HG03457 (cell line): Measurements from ENCODE around the gene CTSS.
A peak's percentile ranks its signal among the peaks of the same experiment; 100 is the strongest.

ENCODE experiments used
- ATAC-seq: cut with Tn5 transposase; IDR thresholded peaks from one replicate; pipeline ENCODE4 v1.9.1; 2021; ENCODE audit warnings: moderate number of reproducible peaks; ENCODE audit not compliant: unreplicated experiment

The CTSS gene

GRCh38 chr1:150706091-150706490 is 59.5 kb downstream of the CTSS start:
- ATAC-seq, result no peak

GRCh38 chr1:150703427-150703826 is 62.2 kb downstream of the CTSS start:
- no peak for ATAC-seq

DNA sequence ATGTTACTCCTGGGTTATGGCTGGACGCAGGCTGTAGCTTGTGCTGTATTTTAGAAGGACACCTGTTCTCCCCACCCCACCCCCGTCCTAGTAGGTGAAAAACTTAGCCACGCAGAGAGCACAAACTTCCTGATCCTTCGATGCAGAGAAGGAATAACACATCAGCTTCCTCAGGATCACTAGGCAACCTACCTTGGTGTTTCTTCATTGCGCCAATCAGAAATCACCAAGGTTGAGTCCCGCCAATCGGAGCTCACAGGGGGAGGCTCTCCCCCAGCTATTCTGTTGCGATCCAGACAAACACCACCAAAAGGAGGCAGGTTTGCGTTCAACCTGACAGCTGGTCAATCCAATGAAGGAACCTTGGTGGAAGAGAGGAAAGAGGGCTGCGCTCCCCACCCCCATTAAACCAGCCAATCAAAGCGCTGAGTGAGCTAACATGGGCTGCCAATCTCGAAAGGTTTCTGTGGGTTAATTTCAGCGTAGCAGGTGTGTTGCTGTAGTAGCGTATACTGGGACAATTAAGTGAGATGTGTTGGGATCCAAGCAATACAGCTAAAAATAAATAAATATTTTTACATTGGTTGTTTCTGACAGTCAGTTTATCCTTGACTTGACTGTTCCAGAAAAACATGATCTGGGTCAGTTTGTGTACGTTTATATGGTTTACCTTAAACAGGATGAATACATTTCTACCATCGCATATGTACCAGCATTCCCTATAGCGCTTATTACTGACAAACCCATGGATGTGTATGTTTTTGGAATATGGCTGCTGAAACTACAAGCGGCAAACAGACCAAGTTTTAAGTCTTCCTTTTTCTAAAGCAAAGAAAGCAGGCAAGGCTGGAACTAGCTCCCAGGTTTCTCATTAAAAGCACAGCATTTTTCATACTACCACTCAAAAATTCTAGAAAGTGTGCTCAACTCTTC is 68.3 kb downstream of the CTSS start, which contains the start of gene GOLPH3L:
GOLPH3L (minus strand) TSS at position 160 of the 933 bp plus-strand sequence. CDS start 2,316 bp downstream, outside the sequence.
- ATAC-seq, result peak; percentile 95

DNA sequence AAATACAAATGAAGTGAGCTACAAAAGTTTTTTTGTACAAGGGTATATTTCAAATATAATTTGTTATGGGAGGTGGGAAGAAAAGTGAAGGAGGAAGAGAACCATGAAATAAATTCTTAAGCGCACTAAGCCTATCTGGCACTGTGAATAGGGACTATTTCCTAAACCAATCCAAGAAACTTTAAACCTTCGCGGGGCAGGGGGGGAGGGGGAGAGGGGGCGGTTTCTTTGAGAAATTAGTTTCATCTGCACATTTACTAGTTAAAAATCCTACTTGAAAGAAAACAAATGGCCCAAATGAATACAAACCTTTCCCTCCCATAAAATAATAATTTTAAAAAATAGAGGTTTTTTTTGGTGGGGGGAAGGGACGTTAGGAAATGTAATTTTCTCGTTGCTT is 69.0 kb downstream of the CTSS start:
- no peak for ATAC-seq

DNA sequence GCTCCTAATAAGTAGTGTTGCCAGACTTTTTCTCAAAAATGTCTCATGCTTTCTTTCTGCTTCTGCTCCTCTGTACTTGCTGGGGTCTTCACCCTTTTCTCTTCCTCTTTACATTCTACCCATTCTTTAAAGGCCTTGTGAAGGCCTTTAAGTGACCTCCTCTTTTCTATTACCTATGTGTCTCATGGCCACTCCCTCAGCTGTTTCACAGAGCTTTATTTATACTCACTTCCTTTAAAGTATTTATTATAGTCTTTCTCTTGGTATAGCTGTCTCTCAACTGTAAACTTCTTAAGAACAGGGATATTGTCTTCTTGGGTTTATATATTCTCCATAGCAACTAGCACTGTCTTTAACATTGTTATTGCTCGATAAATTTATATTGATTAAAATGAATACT is 69.4 kb downstream of the CTSS start:
- no peak for ATAC-seq

GRCh38 chr1:150695561-150695960 is 70.0 kb downstream of the CTSS start:
- no peak for ATAC-seq

DNA sequence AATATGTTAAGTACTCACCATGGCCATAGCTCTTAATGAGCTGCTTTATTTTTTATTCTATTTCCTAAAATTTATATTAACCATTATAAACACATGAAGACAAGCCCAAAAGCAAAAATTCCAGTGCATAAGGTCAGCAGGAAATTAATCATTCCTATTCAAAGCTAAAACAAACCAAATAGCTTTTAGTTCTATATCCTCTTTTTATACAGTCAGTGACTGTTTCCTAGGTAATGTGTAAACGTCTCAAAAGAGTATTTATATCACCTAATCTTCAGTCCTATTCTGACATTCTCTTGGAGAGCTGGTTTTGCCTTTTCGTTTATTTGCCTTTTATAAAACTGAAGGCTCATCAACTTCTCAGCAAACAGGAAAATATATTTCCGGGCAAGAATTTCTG is 72.9 kb downstream of the CTSS start:
- no peak for ATAC-seq

DNA sequence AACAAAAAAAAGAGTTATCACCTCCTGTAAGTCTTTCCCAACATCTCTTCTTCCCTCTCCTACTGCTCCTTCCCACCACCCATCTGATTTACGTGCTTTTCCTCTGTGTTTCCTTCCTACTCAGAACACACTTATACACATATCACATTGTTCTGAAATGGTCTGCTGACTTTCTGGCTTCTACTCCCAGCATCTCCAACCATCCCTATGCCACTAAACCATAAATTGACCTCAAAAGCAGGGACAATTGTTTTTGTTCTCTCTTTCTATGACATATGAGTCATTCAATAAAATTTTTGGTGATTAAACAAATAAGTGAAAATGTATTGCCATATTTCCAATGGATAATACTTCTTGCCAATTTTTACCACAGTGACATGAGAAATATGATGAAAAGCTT is 76.8 kb downstream of the CTSS start:
- no peak for ATAC-seq

DNA sequence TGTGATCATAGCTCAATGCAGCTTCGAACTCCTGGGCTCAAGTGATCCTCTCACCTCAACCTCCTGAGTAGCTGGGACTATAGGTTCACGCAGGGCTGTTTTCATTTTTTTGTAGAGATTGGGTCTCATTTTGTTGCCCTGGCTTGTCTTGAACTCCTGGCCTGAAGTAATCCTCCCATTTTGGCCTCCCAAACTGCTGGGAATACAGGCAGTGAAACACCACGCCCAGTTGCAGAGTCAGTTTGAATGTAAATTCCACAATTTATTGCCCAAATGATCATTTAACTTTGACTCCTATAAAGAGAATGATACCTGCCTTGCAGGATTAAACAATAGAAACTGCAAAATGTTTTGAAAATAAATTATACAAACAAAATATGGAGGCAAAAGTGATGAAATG is 79.3 kb downstream of the CTSS start:
- ATAC-seq, result no peak

DNA sequence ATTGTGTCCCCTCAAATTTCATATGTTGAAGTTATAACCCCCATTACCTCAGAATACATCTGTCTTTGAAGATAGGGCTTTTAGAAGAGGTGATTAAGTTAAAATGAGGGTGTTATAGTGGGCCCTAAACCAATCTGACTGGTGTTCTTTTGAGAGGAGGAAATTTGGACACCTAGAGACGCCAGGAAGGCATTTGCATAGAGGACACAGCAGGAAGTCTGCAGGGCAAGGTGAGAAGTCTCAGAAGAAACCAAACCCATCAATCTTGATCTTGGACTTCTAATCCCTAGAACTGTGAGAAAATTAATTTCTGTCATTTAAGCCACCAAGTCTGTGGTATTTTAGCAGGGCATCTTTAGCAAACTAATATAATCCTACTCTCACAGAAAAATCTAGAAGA is 81.7 kb downstream of the CTSS start:
- ATAC-seq, result no peak
